ENCODE measurements around the gene ALK.

ALK gene

DNA sequence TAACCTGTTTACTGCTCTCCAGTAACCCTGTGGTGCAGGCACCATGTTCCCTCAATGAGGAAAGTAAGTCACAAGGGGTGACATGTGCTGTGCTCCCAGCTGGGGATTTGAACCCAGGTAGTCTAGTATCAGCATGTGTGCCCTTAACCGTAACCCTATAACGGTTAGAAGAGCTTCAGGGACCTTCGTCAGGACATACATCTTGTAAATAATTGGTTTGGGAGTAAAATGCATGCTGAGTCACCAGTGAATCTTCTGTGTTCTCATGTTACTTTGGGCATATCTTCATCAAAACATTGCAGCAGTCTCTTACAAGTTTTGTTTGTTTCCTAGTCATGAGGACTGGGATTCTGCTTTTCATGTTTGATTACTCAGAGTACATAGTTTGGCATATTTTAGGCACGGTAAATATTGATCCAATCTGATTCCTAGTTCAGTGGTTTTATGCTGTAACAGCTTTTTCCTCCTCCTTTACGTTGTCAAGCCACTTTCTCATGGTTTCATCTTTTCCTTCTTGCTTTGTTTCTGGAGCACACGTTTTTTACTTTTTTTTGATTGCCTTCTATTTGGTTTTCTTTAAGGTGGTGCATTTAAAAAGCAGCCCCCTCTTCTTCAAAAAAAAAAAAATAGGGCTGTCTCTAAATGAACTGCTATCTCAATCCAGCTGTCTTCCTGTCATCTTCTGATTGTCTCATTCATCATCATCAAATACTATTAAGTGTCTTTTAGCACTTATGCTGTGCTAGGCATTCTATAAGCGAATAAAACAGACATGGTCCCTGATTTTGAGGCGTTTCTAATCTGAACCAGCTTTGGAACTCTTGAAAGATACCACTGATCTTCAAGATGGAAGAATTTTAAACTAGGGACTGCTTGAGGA, 755.8 kb downstream of the ALK start:
- no peak for DNase-seq

DNA sequence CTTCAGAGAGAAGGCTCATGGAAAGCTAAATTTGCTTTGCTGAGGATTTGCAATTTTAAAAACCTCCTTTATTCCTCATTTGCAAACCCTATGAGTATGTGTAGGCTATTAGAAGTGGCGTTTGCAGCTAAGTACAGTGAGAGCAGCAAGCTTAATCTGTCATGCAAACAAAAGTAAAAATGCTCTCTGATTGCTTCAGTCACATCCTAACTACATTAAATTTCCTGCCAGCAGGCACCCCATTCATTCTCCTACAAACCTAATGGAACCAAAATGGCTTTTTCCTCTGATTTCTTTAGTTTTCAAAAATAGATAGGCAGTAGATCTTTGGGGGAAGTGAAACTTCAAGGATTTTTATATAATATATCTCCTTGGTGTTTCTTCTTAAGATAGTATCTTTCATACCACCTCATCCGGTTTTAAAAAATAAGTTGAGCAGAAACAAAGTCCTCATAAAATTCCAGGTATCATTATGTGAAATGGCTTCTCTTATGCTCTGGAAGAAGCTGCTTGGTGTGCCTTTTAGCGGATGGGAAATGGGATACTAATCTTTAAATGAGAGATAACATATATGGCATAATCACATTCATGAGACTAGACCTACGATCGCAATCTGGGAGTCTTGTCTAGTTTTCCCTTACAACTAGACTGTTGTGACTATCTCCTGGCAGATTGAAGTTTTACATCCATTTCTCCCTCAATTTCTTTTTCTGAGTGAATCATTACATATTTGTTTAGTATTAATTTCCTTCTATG, 757.1 kb downstream of the ALK start:
- no peak for DNase-seq

GRCh38 chr2:29162204-29162928, 759.0 kb downstream of the ALK start:
- DNase-seq, result no peak

DNA sequence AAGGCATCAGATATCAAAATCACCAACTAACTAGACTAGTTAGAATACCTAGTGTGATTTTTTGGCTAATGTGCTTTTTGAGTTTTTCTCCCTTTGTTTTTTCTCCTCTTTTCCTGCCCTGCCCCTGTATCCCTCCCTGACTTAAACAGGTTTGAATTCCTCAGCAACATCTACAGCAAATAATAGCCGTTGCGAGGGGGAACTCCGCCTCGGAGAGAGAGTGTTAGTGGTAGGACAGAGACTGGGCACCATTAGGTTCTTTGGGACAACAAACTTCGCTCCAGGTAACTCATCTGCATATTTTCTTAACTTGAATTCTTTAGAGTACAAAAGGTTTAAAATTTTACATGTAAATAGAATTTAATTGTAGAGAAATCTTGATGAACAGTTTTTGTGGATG, 761.2 kb downstream of the ALK start:
- no peak for DNase-seq

DNA sequence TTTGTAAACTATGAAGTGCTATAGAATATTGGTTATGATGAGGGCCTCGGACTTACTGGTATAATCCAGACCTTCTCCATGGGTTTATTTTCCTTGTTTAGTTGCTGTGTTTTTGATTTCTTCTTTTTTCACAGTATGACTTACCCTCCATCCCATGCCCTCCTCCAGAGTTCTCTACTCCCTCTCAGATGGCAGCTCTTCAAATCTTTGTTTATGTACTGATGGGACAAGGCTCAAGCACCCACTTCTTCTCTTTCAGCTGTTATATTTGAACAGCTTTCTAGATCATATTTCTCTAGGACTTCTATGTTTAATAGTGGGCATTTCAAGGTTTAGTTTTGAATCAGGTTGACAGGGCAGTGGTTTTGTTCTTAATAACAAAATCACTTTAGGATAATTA, 762.3 kb downstream of the ALK start:
- DNase-seq, result no peak

DNA sequence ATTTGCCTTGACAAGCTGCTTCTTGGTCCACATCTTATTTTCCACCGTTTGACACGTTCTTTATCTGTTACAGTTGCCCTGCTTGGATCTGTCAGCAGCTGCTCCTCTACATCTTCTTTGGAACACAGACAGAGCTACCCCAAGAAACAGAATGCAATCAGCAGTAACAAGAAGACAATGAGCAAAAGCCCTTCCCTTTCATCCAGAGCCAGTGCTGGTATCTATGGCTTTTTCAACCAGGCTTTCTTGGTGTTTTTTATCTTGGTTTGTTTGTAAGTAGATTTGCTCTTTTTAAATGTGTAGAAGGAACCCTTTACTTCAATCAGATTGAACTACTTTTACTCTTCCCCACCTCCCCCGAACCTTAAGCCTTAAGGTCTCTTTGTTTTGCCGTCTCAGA, 764.3 kb downstream of the ALK start:
- no peak for DNase-seq

- no peak for DNase-seq
These were observed 765.8 kb downstream of the ALK start for GRCh38 chr2:29155578-29155977.

DNA sequence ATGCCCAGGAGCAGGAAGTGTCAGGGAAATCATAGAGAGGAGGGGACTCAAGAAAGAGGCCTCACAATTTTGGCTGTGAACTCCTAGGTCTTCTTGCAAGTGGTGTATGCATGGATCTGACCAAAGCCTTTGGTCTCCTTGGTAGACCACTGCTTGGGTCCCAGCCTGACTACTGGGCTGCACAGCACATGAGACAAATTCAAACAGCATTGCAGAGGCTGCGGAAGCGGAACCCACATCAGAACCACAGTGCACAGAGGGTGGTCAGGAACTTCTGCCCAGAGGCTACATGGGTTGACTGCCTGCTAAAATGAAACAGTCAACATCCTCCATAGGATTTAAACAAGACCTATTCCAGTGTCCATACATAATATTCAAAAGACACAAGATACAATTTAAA, 766.8 kb downstream of the ALK start:
- no peak for DNase-seq

DNA sequence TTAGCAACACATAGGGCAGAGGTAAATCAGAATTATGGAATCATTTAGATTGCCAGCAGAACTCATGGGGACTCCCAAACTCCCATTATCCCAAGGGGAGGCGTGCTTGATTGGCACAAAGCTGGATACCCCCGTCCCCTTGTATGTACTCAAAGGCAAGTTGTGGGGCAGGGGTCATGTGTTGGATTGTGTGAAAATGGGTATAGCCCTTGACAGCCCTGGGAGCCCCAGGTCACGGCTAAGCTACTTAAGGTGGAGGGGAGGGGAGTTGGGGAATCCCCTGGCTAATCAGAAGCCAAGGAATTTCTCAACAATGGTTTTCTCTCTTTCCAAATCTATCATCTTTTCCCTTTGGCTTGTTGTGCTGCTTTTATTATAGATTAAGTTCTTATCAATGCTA, 773.4 kb downstream of the ALK start:
- no peak for DNase-seq

DNA sequence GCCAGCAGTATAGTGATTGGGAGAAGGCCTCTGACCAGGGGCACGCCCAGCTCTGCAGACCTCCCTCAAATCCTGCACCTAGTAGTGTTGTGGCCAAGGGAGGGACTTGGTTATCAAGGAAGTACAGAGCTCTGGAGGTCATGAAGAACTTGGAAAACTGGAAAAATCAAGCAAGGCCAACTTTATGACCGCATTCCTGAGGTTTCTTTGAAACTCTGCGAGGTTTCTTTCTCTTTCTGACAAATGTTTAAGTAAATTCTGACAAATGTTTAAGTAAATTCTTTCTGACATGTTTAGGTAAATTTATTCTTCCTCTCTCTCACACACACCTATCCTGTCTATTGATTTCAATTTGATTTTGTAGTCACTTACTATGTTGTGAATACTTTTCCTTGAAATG, 775.2 kb downstream of the ALK start:
- DNase-seq, result no peak

- no peak for DNase-seq
These were observed 777.7 kb downstream of the ALK start for GRCh38 chr2:29143657-29144056.

Data from midbrain (tissue), 1 donor.